HG02840 (cell line): ENCODE data around the gene SHROOM2.

Experiments used
- ATAC-seq: cut with Tn5 transposase; IDR thresholded peaks from one replicate; pipeline ENCODE4 v1.9.1; 2021; ENCODE audit warnings: mild to moderate bottlenecking, moderate library complexity, moderate number of reproducible peaks; ENCODE audit not compliant: unreplicated experiment, low FRiP score

SHROOM2 gene

DNA sequence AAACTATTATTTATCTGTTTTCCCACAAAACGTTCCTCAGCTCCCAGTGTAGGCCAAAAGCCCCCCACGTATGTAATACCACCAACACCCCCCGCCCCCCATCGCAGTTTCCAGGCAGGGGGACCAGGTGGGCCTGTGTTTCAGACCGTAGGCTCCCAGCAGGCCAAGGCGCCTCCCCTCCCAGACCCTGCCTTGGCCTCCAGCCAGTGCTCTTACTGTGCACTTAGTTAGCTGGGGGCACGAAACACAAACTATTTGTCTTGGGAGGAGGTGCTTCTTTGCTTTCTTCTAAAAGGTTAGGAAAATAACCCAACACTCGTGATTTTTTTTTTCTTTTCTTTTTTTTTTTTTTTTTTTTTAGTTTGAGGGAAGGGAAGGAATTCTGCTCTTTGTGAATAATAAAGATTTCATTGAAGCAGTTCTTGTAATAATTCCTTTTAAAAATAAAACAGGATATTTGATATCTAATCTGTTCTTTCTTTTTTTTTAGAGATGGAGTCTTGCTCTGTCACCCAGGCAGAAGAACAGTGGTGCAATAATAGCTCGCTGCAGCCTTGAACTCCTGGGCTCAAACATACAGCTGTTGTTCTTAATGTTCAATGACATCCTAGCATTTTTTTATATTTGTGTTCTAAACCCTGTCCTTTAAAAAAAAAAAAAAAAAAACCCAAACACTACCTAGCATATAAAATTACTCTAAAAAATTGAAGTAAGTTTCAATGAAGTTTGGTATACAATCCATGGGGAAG is 98.0 kb downstream of the SHROOM2 start:
- ATAC-seq, result no peak

DNA sequence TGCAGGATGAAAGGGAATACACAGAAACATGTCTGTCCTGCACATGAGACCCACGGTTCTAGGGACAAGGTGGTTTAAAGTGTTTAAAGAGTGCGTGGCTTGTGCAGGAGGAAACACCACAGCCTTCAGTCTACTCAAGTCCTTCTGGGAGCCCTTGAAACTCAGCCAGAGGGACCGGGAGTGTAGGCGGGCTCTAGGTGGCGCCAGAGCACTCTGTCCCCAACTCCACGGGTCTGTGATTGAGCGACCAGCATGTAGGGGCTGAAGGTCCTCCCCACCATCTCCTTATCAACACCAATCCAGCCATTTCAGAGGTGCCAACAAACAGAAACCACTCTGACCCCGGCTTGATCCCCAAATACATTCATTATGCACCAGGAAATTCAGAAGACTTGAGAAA is 98.9 kb downstream of the SHROOM2 start:
- no peak for ATAC-seq

- no peak for ATAC-seq
Observed at GRCh38 chrX:9887659-9888297, 101.5 kb downstream of the SHROOM2 start.

DNA sequence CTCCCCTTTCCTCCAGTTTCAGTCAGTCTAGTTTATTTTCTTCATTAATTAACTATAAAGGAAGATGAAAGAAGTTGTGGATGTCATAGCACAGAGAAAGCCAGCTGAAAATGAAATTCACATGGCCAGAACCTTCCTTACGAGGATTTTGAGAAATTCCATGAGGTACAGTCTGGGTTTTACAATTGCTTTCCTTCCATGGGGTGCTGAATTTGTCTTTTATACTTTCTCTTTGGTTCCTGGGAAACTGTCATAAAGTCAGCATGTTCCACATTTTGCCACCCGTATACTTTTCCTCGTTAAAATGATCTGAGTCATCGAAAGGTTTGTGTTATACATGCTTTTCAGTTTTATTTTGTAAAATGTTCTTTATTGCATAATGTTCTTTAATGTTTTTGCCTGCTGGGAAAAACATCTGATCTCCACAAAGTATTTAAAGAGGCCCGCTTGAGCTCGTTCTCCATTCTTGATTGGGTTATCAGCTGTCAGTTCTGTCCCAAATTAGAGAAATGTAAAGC is 102.8 kb downstream of the SHROOM2 start:
- ATAC-seq, result no peak

DNA sequence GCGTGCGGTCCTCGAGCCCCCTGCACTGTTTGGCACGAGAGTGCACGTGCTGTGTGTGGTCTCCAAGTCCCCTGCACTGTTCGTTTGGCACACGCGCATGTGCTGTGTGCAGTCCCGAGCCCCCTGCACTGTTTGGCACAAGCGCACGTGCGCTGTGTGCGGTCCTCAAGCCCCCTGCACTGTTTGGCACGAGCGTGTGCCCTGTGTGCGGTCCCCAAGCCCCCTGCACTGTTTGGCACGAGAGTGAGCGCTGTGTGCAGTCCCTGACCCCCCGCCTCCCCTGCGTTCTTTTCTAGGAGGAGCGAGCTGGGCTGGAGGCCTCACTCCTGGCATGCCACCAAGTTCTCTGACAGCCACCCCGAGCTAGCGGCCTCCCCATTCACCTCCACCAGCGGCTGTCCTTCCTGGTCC is 104.5 kb downstream of the SHROOM2 start:
- no peak for ATAC-seq

- ATAC-seq, result no peak
Observed at GRCh38 chrX:9895225-9895912, 109.1 kb downstream of the SHROOM2 start.

DNA sequence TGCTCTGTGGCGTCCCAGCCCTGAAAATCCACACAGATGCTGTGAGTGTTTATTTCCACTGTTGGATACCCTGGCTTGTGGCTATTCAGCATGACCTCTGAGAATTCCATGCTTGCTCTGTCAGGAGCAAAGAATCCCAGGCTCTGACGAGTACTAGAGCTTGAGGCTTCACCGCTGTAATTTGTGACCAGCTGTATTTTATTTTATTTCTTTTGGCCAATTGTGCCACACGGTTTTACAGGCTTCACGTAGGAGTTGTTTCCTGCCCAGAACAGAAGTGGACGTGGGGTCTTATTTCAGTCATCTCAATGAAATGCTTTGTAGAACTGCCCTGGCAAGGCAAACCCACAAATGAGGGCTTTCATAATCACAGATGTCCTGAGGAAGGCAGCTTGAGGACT is 111.5 kb downstream of the SHROOM2 start:
- no peak for ATAC-seq

DNA sequence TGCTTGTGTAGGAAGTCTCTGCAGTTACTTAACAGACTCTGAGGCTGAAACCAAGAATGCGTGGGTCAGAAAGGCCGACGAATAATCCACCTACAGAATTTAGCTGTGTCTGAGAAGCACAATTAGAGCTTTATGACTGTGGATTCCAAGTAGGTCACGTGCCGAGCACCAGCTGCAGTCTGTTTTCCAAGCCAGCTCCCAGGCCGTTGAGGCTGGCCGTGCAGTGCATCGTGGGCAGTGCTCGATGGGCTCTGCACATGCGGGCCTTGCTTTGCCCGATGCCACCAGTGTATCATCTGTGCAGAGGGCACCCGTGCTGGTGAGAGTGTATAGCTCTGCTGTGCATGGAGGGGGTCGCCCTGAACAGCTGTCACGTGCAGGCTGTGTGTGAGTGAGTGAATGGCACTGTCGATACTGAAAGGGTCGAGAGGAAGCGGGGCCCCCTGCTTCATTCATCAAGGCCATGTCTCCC is 113.4 kb downstream of the SHROOM2 start:
- ATAC-seq, result no peak

DNA sequence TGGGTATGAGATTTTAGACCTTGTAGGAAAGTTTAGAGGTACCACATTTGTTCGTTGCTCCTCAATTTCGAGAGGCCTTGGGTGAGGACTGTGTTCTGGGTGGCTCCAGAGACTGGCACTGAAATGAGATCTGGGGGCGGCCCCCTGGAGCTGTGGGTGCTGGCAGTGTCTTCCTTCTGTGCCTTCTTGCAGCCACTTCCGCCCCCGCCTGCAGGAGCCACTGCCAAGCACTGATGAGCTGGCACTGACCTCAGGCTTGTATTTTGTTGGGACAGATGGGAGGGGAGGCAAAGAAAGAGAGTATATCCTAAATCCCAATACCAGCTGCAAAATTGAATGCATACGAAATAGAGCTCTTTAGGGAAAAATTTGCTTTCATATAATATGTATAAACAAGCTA is 116.4 kb downstream of the SHROOM2 start:
- ATAC-seq, result no peak

- no peak for ATAC-seq
Observed at GRCh38 chrX:9903146-9903545, 116.9 kb downstream of the SHROOM2 start.

DNA sequence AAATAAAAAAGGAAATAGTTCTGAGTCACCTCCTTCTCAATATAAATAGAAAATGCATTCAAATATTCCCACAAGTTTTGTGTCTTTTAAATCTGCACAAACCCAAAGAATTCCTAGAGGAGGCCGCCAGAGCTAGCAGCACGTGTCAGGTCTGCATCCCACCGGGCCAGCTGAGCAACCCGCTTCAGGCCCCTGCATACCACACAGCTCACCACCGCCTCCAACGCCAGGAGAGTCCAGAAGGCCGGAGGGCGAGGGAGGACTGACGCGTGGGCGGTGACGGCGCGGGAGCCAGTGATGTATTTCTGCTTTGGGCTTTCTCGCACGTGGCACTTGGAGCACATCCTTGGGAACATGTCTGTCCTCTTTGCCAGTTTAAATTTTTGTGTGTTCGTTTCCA is 119.1 kb downstream of the SHROOM2 start:
- ATAC-seq, result no peak

DNA sequence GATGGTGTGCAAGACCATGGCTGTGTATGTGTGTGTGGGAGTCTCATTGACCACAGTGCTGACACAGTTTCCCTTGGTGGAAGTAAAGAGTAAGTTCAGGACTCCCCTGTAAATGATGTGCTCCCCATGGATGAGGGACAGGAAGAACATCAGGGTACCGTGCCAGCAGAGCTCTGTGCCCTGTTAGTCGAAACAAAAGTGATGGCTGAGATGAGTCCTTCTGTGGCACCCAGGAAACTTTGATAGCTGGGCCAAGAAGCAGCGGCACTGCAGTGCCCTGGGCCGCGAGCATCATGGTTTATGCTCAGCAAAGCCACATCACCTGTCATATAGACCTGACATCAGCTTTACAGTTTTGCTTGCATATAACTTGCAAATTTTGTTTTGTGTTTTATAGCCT is 119.5 kb downstream of the SHROOM2 start:
- ATAC-seq, result no peak

DNA sequence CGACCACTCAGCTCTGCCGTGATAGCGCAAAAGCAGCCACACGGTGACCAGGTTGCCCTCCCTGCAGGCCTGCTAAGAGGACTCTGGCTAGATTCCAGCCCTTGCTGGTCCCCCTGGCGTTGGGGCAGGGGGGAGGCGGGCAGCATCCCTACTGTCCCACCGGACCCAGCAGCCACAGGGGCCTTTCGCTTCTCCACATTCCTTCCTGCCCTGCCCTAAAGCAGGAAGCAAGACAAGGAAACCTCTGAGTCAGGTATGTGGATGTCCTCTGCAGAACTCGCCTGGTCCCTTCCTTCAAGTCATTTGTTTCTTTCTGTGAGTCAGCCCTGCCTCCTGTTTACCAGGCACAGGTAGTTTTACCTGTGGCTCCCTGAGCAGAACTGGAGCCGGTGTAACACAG is 120.7 kb downstream of the SHROOM2 start:
- ATAC-seq, result no peak

DNA sequence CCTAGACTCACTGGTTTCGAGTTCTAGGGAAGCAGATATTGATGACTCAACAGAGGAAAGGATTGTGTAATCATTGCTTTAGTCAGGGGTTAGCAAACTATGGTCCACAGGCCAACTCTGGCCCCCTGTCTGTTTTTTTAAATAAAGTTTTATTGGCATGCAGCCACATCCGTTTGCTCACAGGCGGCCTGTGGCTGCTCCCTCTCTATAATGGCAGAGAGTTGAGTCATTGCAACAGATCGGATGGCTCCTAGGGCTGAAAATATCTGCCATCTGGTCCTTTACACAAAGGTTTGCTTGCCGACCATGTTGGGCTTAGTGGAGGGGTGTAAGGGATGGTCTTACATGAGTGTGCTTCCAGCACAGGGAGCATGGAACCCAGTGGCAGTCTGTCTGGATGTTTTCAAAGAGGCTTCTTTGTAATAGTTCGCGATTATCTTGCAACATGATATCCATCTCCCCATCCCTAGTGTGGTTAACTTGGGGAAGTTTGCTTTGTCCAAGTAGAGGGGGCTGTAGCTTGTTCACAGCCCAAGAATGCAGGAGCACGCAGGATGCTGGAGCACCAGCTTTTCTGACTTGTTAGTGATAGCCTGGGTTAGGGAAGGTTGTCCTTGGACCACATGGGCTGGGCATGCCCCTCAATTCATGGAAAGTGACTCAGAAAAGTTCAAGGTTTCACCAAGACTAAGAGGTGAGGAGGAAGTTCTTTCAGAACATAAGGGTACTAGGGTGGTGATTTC is 121.6 kb downstream of the SHROOM2 start:
- ATAC-seq, result no peak

DNA sequence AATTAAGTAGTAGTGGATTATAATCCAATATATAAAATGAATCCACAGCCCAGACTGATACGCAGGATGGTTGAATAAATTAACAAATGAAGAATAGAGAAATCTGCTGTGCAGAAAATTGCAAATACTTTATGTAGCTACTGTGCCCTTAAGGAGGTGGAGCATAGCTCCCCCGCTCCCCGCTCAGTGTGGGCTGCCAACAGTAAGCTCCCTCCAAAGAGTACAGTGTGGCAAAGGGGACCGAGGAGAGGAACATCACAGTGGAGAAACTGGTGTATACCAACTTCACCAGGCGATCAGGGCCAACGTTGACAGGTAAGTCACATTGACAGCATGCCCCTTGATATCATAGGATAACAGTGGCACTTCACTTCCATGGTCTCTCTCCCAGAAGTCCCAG is 123.0 kb downstream of the SHROOM2 start:
- no peak for ATAC-seq

- no peak for ATAC-seq
Observed at GRCh38 chrX:9911487-9911886, 125.3 kb downstream of the SHROOM2 start.

DNA sequence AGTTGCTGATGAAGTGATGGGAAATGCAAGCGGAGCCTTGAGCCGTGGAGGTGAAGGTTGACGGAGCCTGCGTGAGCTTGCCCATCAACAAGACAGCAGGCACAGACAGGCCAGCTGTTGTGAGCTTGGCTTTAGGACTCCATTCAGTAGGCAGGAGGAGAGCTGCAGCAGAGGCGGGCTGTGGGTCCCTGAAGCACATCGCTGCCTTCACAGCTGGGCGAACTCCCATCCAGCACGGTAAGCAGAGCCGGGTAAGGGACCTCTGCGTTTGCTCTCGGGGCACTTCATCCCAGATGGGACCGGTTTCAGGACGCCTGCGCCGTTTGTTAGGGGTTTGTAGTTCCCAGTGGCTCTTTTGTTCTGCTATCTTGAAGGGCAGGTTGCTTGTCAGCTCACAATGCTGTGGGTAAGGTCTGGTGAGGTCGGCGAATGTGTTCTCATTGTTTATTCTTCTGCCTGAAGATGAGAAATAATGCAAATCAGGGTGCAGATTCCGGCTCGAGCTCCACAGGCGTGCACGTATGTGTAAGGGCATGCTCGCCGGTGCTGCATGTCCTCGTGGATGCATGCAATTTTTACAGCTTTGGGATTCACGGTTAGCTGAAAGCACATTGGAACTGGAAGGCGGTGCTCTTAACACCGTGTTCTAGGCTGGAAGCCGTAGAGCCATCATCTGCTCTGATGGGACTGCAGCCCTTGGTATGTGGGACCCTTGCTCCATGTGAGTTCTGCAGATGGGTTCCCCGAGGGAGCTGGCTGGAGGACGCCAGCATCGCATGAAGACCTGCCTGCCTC is 126.3 kb downstream of the SHROOM2 start:
- no peak for ATAC-seq

DNA sequence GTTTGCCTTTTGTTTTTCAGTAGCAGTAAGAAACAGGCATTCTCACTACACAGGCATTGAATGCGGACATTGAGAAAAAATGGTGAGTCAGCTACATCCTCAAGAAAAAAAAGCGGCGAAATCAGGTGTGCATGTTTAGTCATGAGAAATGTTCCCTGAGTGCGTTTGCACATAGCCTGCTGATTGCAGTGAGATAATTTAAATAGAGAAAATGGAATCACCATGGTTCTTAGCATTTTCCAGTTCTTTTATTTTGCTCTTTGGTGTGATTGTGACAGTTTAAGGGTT is 126.9 kb downstream of the SHROOM2 start:
- no peak for ATAC-seq

DNA sequence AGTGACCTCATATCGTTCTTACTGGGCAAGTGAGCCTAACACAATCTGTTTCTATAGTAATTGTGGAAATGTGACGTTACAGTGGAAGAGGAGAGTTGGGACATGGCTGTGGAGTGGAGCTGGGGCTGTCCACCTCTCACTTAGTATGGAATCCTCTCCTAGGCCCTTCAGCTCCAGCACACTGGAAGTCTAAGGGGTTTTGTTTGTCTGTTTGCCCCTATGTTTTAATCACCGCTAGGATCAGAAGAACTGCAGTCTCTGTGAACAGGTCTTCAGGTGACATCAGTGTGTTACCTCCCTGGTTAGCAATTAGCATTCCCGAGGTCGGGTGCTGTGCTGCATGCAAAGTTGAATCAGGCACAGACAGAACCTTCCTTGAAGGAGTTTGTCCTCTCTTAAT is 131.6 kb downstream of the SHROOM2 start:
- no peak for ATAC-seq

GRCh38 chrX:9919632-9920172 is 133.5 kb downstream of the SHROOM2 start:
- no peak for ATAC-seq
